Breast epithelium (tissue), 4 donors: ENCODE data around the gene CLSTN2. TPM values are rescaled to one million over a fixed set of nuclear protein-coding genes. Genes with fewer than 3 reads are reported as not detected.

Experiments
- DNase-seq, 2 donors: peaks; one replicate each; pipeline ENCODE4 v3.0.0-alpha.2; 2019; ENCODE audit warnings: low spot score in 2 of 2
- H3K27ac ChIP-seq, 2 donors: fragments of 200-600 bp; sonication (generic) in 1 of 2; one replicate each; pipeline ENCODE4 v1.5.1; 2016 to 2019; ENCODE audit warnings: mild to moderate bottlenecking in 1 of 2
- H3K27me3 ChIP-seq, 2 donors: fragments of 200-600 bp; sonication (generic) in 1 of 2; one replicate each; pipeline versions ENCODE4 v1.5.1 to v1.6.0; 2017 to 2019; ENCODE audit warnings: control low read depth in 1 of 2, mild to moderate bottlenecking in 1 of 2
- H3K36me3 ChIP-seq: fragments of 200-600 bp; one replicate; pipeline ENCODE4 v1.5.1; 2019
- H3K4me1 ChIP-seq, 2 donors: fragments of 200-600 bp; sonication (generic); one replicate each; pipeline ENCODE4 v1.5.1; 2016 to 2019; ENCODE audit warnings: control low read depth in 1 of 2
- H3K4me3 ChIP-seq, 3 donors: fragments of 200-600 bp; sonication (generic); 1 replicate in 2 of 3; 2 replicates in 1 of 3; pipeline ENCODE4 v1.5.1; 2016 to 2019; ENCODE audit warnings: mild to moderate bottlenecking in 3 of 3, moderate library complexity in 2 of 3
- H3K9me3 ChIP-seq, 2 donors: fragments of 200-600 bp; sonication (generic) in 1 of 2; one replicate each; pipeline ENCODE4 v1.5.1; 2016 to 2019; ENCODE audit warnings: control low read depth in 1 of 2
- POLR2A ChIP-seq: fragments of 450-650 bp; IDR thresholded peaks from one replicate; pipeline ENCODE4 v1.6.1; 2016; ENCODE audit warnings: antibody characterized with exemption, mild to moderate bottlenecking, moderate library complexity
- POLR2AphosphoS5 ChIP-seq, 3 donors: sonication (generic); formaldehyde crosslinking; IDR thresholded peaks; one replicate each; pipeline ENCODE4 v1.6.1; 2017; ENCODE audit warnings: antibody characterized with exemption in 3 of 3
- intact Hi-C: fragments of 100-400 bp; cut with DNase I; formaldehyde crosslinking; loops from one replicate; pipeline ENCODE4 v1.15.1; 2023; ENCODE audit warnings: low total_unique reads
- total RNA-seq, 3 donors: library from RNA; depleted of rRNA; stranded (reverse); fragments of >200 nt; gene quantifications; one replicate each; pipeline ENCODE4 v1.1.0, GENCODE V29; 2016
- TF ChIP-seq, protein P1 (sequence below), 3 donors: fragments of 450-650 bp; IDR thresholded peaks; one replicate each; pipeline ENCODE4 v1.5.1; 2016 to 2017; ENCODE audit warnings: antibody characterized with exemption in 3 of 3, mild to moderate bottlenecking in 3 of 3, moderate library complexity in 3 of 3

CLSTN2 gene
- total RNA-seq, 3 donors from 2014 or later, result 15.5 to 75.5 (median 33.1) TPM

DNA sequence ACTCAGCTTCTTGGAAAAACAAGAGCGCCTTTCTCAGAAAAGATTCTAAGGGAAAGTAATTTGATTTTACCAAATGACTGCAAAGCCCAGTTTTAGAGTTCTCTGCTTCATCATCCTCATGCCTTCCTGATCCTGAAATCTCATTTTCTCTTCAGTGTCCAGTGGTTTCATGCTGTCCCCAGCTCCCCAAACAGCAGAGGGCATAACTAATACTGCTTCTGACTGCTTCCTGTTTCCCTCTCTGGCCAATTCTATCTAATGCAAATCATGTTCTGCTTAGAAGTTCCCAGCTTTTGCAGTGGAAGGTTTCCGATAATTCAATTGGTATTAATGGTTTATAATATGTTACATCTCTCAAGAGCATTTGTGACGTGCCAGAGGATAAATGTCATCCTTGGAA, 161.1 kb downstream of the CLSTN2 start:
- no peak overlapping the region for H3K27ac ChIP-seq
- H3K4me3 ChIP-seq, result no peak overlapping the region
- H3K36me3 ChIP-seq, result no peaks in the 10 kb centered on the region
- no peaks in the 10 kb centered on the region for H3K9me3 ChIP-seq
- intact Hi-C loops, result no loop called here
- TF ChIP-seq, protein P1, sequence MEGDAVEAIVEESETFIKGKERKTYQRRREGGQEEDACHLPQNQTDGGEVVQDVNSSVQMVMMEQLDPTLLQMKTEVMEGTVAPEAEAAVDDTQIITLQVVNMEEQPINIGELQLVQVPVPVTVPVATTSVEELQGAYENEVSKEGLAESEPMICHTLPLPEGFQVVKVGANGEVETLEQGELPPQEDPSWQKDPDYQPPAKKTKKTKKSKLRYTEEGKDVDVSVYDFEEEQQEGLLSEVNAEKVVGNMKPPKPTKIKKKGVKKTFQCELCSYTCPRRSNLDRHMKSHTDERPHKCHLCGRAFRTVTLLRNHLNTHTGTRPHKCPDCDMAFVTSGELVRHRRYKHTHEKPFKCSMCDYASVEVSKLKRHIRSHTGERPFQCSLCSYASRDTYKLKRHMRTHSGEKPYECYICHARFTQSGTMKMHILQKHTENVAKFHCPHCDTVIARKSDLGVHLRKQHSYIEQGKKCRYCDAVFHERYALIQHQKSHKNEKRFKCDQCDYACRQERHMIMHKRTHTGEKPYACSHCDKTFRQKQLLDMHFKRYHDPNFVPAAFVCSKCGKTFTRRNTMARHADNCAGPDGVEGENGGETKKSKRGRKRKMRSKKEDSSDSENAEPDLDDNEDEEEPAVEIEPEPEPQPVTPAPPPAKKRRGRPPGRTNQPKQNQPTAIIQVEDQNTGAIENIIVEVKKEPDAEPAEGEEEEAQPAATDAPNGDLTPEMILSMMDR (IDR thresholded peaks at IDR 0.05), result no peak
- TF ChIP-seq POLR2A, result no peak
- TF ChIP-seq POLR2AphosphoS5 (IDR thresholded peaks at IDR 0.05), result no peak
- no peak for DNase-seq
- H3K27me3 ChIP-seq, result no peaks in the 10 kb centered on the region
- no peaks in the 10 kb centered on the region for H3K4me1 ChIP-seq

DNA sequence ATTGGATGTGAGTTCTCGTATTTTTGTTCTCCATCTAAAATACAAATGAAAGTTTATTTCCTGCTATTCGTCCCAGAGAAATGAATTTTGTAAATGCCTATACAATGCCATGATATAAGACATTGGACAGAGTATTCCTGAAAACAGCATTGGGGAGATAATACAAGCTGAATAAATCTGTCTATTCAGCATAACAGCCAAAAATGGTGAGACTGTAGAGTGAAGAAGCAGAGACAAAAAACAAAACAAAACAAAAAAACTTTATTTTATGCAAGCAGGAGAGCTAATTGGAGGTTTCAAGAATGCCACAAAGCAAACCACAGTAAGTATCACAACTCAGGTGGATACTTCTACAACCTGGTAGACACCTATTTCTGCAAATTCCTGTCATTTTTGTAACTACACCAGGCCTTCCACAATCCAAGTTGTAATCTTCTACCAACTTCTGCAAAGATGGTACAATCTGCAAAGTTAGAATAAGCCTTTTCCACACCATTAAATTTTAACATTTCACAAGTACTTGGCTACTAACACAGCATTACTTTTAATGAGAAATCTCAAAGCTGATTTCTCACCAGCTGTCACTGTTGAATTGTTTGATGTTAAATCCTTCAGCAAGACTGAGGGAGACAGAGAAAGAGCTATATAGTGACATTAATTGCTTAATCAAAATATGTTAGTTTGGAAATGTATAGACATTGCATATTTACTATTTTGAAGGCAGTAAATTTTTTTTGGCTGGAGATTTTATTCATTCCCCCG, 163.1 kb downstream of the CLSTN2 start:
- H3K4me1 ChIP-seq, result no peaks in the 10 kb centered on the region
- H3K4me3 ChIP-seq, result no peak overlapping the region
- no peak overlapping the region for H3K27ac ChIP-seq
- H3K27me3 ChIP-seq, result no peaks in the 10 kb centered on the region
- no peaks in the 10 kb centered on the region for H3K36me3 ChIP-seq
- TF ChIP-seq POLR2AphosphoS5 (IDR thresholded peaks at IDR 0.05) (no peak), POLR2A (no peak)
- TF ChIP-seq, protein P1 (IDR thresholded peaks at IDR 0.05), result no peak
- no peak for DNase-seq
- intact Hi-C loops, result no loop called here
- H3K9me3 ChIP-seq, result no peaks in the 10 kb centered on the region

DNA sequence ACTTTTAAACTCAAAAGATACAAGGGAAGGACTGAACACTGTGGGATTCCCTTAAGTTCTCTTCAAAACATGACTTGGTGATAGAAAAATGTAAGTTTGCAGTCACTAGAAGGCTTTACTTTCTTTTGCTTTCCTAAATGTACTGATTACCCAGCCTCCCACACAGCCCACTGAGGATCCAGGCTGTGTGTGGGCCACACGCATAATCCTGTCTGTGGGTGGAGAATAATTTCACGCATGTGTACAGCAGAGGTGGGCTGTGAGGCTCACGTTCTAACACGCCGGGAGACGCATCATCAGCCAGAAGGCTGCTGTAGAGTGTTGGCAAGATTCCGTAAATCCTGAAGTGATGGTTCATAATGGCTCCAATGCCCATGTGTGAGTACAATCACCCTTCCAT, 165.5 kb downstream of the CLSTN2 start:
- intact Hi-C loops, result no loop called here
- TF ChIP-seq, protein P1 (IDR thresholded peaks at IDR 0.05), result no peak
- no peak for TF ChIP-seq POLR2A
- no peak for TF ChIP-seq POLR2AphosphoS5 (IDR thresholded peaks at IDR 0.05)
- Histone ChIP-seq H3K36me3 (no peaks in the 10 kb centered on the region), H3K4me1 (no peaks in the 10 kb centered on the region), H3K27me3 (no peaks in the 10 kb centered on the region), H3K4me3 (no peak overlapping the region), H3K27ac (no peak overlapping the region), H3K9me3 (no peaks in the 10 kb centered on the region)
- DNase-seq, result no peak

DNA sequence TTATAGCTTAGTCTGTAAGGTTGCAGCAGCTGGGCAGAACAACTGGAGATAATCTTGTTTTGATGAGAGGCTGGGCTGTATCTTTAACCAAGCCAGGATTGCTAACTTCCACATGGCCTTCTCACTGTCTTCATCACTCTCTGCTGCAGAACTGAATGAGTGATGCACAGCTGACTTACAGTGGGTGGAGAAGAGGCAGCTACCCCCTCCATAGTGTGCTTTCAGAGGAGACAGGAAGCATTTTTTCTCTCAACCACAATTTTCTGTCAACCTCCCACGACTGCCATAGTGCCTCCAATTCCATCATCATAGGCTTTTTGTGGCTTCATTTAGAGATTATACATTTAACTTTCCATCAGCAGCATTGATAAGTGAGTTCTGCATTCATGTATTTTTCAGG, 168.2 kb downstream of the CLSTN2 start:
- H3K36me3 ChIP-seq, result no peaks in the 10 kb centered on the region
- no peaks in the 10 kb centered on the region for H3K27me3 ChIP-seq
- no peaks in the 10 kb centered on the region for H3K9me3 ChIP-seq
- H3K4me1 ChIP-seq, result no peaks in the 10 kb centered on the region
- no peak for DNase-seq
- H3K4me3 ChIP-seq, result no peak overlapping the region
- intact Hi-C loops, result no loop called here
- TF ChIP-seq, protein P1 (IDR thresholded peaks at IDR 0.05), result no peak
- TF ChIP-seq POLR2AphosphoS5 (IDR thresholded peaks at IDR 0.05), result no peak
- no peak for TF ChIP-seq POLR2A
- no peak overlapping the region for H3K27ac ChIP-seq

DNA sequence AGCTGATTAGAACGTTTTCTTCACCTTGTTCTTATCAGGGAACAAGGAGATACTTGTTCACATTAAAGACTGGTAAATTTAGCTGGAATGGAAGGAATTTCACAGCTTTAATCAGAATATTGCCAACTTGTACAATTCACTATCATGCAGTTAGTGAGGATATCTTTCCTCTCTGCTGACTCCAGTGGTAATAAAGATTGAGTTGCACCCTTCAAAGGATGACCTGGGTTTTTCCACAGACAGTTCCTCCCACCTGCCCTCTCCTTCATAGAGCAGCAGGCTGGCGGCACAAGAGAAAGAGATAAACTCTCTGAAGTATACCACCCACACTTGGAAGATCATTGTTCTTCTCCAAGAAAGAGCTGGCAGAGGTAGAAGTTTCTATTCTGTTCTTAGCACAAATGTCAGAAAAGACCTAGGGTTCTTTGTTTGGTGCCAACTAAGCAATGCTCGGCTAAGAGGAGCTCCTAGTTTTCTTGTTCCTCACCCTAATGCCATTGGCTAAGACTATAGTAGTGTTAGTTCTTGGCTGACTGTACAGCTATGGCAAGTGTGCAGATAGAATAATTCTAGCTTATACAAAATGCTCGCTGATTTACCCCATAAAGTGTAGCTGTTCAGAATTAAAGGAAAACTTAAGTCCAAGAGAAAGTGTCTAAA, 169.1 kb downstream of the CLSTN2 start:
- no peak overlapping the region for H3K4me3 ChIP-seq
- H3K27me3 ChIP-seq, result no peaks in the 10 kb centered on the region
- intact Hi-C loops, result no loop called here
- H3K4me1 ChIP-seq, result no peaks in the 10 kb centered on the region
- no peaks in the 10 kb centered on the region for H3K9me3 ChIP-seq
- no peak for DNase-seq
- no peak for TF ChIP-seq POLR2A
- no peak overlapping the region for H3K27ac ChIP-seq
- no peaks in the 10 kb centered on the region for H3K36me3 ChIP-seq
